Measurements from ENCODE around the gene OASL.

DNA sequence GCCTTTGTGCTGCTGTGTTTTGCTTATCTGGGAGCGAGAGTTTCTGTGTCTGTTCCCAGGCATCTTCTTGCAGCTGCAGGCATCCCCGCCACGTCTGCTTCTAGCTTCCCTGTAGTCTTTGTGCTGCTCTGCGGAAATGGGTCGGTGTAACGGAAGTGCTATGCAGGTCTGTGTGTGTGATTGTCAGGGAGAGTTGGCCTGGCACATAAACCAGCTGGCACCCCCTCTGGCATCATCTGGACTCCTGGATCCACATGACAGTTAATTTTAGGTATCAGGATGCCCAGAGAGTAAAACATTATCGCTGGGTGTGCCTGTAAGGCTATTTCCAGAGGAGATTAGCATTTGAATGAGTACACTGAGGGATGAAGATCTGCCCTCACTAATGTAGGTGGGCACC lies 9.4 kb upstream of the OASL start:
- TF ChIP-seq, protein P1, sequence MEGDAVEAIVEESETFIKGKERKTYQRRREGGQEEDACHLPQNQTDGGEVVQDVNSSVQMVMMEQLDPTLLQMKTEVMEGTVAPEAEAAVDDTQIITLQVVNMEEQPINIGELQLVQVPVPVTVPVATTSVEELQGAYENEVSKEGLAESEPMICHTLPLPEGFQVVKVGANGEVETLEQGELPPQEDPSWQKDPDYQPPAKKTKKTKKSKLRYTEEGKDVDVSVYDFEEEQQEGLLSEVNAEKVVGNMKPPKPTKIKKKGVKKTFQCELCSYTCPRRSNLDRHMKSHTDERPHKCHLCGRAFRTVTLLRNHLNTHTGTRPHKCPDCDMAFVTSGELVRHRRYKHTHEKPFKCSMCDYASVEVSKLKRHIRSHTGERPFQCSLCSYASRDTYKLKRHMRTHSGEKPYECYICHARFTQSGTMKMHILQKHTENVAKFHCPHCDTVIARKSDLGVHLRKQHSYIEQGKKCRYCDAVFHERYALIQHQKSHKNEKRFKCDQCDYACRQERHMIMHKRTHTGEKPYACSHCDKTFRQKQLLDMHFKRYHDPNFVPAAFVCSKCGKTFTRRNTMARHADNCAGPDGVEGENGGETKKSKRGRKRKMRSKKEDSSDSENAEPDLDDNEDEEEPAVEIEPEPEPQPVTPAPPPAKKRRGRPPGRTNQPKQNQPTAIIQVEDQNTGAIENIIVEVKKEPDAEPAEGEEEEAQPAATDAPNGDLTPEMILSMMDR (IDR thresholded peaks at IDR 0.05): no peak
- TF ChIP-seq HEYL (CRISPR knock-in tag; IDR thresholded peaks at IDR 0.05): no peak
- TF ChIP-seq, protein P2, sequence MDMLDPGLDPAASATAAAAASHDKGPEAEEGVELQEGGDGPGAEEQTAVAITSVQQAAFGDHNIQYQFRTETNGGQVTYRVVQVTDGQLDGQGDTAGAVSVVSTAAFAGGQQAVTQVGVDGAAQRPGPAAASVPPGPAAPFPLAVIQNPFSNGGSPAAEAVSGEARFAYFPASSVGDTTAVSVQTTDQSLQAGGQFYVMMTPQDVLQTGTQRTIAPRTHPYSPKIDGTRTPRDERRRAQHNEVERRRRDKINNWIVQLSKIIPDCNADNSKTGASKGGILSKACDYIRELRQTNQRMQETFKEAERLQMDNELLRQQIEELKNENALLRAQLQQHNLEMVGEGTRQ (IDR thresholded peaks at IDR 0.05): no peak
- TF ChIP-seq PHF8 (IDR thresholded peaks at IDR 0.05; ENCODE audit: borderline replicate concordance, low read depth): no peak
- TF ChIP-seq POLR2A (IDR thresholded peaks at IDR 0.05; ENCODE audit: low read length): no peak
- TF ChIP-seq RFX5 (IDR thresholded peaks at IDR 0.05): no peak
- TF ChIP-seq EP300 (IDR thresholded peaks at IDR 0.05): no peak
- TF ChIP-seq EHMT2 (IDR thresholded peaks at IDR 0.05; ENCODE audit: low read depth): no peak
- no peak for TF ChIP-seq JUN (IDR thresholded peaks at IDR 0.05)
